D721Med (cell line): Measurements from ENCODE around the gene NTRK3.

Experiments used
- DNase-seq: peaks from one replicate; pipeline ENCODE4 v3.0.0; 2011; ENCODE audit warnings: low spot score; ENCODE audit not compliant: insufficient read length
- FAIRE-seq: peaks from 2 replicates; lab custom pipeline; 2011; peaks lifted over from hg19 to GRCh38; lab: Jason Lieb, UNC
- CTCF ChIP-seq: IDR thresholded peaks from 2 replicates; pipeline ENCODE4 v1.5.1; 2012; ENCODE audit warnings: mild to moderate bottlenecking, control low read depth; ENCODE audit not compliant: insufficient read depth; ENCODE audit errors: missing control alignments

The NTRK3 gene

DNA sequence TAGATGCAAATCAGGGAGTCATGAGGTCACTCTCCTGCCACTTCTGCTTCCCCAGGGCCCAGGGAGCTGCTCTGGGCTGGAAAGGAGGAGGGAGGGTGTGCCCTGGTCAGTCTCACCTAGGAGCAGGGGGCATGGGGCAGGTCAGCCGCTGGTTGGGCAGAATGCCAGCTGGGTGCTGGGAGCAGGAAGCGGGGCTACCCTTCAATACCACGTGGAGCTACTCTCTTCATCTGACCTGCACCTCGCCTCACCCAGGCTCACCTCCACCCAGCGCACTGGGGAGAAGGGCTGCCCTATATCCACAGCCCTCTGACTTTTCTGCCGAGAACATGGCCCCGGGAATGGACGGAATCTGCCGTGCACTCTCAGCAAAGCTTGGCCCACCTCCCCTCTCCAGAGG, 15.1 kb downstream of the NTRK3 start:
- no peak for TF ChIP-seq CTCF
- DNase-seq (no peak), FAIRE-seq (no peak)

DNA sequence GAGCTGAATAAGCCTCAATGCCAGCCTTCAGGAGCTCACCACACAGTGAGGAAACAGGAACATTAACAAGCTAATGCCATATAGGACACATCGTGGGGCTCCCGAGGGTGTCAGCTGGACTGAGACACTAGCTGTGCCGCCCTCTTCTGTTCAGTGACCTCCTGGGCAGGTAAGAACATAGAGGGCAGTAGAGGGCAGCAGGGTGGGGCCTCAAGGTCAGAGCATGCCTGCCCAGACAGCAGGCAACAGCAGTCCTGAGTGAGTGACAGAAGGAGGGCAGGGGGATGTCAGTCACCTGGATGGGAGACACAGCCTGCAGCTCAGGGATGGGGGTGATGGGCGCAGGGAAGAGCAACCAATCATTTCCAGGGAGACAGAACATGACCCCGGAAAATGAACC, 15.5 kb downstream of the NTRK3 start:
- FAIRE-seq (no peak), DNase-seq (no peak)
- TF ChIP-seq CTCF: no peak

DNA sequence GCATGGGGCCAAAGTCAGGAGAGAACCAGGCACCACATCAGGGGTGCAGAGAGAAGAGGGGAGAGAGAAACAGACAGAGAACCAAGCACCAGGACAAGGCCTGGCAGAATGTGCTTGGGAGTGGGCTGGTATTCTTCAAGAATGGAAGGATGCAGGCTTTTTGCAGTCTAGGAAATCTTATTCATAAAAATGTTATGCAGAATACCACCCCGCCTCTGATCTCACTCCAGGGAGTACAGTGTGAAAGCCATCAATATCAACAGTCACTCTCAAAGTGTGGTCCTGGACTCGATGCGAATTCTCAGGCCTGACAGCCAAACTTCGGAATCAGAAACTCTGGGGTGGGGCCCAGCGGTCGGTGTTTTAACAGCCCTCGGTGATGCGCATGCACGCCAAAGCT, 16.9 kb downstream of the NTRK3 start:
- FAIRE-seq: no peak
- TF ChIP-seq CTCF: no peak

GRCh38 chr15:88238618-88239430, 17.7 kb downstream of the NTRK3 start:
- no peak for TF ChIP-seq CTCF
- no peak for FAIRE-seq
- no peak for DNase-seq

More for the DNA sequence above, 16.9 kb downstream of the NTRK3 start:
- DNase-seq: no peak

DNA sequence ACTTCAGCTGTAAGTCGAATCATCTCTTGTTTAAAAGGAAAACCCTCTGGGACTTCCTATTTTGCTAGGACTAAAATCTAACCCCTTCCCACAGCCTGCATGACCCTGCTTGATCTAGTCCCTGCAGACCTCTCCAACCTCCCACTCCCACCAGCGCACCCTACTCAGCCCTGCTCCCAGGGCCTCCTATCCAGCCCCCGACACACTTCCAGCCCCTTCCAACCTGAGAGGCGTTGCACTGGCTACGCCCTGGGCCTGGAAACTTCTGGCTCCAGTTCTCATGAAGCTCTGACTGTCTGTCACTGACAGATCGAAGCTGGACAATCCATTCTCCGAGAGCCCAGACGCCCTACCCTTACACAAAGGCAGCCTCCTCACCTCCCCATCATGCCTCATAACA, 21.8 kb downstream of the NTRK3 start:
- no peak for TF ChIP-seq CTCF
- DNase-seq (no peak), FAIRE-seq (no peak)

DNA sequence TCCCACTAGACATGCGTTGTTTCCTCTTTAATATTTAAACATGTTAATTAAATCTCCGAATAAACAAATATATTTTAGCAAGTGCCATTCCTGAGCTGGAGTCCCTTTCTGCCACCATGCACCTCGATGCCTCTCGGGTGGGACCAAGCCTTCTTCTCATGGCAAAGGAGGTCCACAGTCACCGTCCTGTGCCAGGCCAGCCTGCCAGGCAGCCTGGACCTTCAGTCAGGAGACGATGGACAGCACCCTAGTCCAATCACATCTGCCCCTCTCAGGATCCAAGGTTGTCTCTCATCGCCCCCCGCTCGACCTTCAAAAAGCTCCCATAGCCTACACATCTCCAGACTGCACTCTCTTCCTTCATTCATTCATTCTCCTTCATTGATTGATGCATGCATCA, 22.6 kb downstream of the NTRK3 start:
- DNase-seq (no peak), FAIRE-seq (no peak)
- no peak for TF ChIP-seq CTCF

DNA sequence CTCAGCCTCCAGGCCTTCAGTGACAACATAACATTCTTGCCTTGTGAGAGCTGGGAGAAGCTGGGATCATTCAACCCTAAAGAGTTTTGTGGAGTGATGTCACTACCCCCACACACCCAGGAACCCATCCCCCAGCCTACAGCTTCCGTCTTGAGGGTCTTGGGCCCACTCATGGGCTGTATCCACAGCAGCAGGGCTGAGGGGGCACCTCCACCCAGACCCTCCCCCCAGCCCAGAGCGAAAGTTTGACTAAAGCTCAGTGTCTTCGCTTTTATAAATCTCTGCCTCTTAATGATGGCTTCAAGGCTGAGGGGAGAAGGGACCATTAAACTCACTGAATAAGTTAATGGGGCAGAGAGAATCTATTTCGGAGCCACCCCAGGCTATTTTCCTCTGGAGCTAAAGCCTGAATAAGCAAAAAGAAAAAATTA, 23.8 kb downstream of the NTRK3 start:
- DNase-seq: no peak
- FAIRE-seq: no peak

More for the DNA sequence above, 23.8 kb downstream of the NTRK3 start:
- no peak for TF ChIP-seq CTCF
